ENCODE data around the gene INPPL1.

DNA sequence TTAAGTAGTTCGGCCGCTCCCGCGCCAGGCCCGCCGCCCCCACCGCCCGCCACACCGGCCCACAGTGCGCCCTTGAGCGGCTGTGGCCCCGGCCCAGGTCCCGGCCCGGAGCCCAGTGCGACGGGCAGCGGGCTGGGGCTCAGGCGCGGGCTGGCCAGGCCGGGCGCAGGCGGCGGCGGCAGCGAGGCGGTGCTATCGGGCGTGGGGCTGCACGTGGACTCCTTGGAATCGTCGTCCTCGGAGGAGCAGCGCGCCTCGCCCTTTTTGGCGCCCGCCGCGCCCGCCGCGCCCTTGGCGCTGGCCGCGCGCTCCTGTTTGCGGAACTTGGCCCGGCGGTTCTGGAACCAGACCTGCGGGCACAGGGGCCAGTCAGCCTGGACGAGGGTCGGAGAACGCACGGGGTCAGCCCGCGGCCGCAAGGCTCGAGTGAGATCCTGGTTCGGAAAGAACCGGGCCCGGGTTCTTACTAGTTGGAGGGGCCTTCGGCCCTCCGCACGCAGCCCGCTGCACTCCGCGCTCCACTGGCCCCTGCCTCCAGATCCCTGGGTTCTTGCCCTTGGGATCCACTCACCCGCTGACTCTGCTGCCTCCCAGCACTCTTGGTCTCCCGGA, 15.4 kb downstream of the INPPL1 start:
- TF ChIP-seq, protein P1, sequence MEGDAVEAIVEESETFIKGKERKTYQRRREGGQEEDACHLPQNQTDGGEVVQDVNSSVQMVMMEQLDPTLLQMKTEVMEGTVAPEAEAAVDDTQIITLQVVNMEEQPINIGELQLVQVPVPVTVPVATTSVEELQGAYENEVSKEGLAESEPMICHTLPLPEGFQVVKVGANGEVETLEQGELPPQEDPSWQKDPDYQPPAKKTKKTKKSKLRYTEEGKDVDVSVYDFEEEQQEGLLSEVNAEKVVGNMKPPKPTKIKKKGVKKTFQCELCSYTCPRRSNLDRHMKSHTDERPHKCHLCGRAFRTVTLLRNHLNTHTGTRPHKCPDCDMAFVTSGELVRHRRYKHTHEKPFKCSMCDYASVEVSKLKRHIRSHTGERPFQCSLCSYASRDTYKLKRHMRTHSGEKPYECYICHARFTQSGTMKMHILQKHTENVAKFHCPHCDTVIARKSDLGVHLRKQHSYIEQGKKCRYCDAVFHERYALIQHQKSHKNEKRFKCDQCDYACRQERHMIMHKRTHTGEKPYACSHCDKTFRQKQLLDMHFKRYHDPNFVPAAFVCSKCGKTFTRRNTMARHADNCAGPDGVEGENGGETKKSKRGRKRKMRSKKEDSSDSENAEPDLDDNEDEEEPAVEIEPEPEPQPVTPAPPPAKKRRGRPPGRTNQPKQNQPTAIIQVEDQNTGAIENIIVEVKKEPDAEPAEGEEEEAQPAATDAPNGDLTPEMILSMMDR (IDR thresholded peaks at IDR 0.05) = no peak
- no peak for TF ChIP-seq POLR2A (IDR thresholded peaks at IDR 0.05)

All from lower leg skin (tissue), 3 donors.